A673 (cell line): ENCODE measurements around the gene CIBAR2.

ENCODE experiments used
- CTCF ChIP-seq: fragments of 300-800, 200-600 bp; sonication (generic); conservative IDR thresholded peaks from 2 replicates; pipeline ENCODE4 v1.5.1; 2017; ENCODE audit warnings: low read depth, mild to moderate bottlenecking, antibody characterized with exemption, low read length, moderate library complexity, mixed read lengths
- EZH2 ChIP-seq: fragments of 200-600 bp; sonication (generic); IDR thresholded peaks from 2 replicates; pipeline ENCODE4 v1.6.1; 2017; ENCODE audit warnings: borderline replicate concordance, low read depth, mild to moderate bottlenecking, mixed read lengths, antibody characterized with exemption, low read length; ENCODE audit not compliant: poor library complexity, severe bottlenecking

GRCh38 chr16:85093705-85094104 is 18.6 kb downstream of the CIBAR2 start:
- TF ChIP-seq CTCF: no peak
- no peak for TF ChIP-seq EZH2
